ENCODE data around the gene EIF4G3. TPM values are rescaled to one million over a fixed set of nuclear protein-coding genes. Genes with fewer than 3 reads are reported as not detected.

Gene EIF4G3
- polyA plus RNA-seq, 3 donors, result 5.1 to 34.2 (median 5.8) TPM

DNA sequence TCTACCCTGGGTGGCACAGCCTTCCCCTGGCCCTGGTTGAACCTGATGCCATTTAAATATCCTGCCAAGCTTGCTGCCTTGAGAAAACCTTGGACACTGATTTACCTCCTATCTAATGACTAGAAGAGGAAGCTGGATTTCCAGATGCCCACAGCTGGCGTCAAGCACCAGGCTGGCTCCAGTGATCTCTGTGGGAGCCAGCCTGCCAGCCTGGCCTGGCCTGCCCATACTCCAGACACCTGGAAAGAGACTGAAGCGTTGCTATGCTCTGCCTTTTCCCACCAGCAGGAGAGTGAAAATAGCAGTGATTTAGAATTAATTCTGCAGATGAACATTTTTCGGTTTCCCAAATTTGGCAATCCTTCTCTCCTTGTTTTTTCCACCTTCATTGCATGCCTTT, 11.5 kb upstream of the EIF4G3 start:
- no peaks in the 10 kb centered on the region for H3K79me2 ChIP-seq (ENCODE audit: insufficient read depth, low read length)
- TF ChIP-seq, protein P1, sequence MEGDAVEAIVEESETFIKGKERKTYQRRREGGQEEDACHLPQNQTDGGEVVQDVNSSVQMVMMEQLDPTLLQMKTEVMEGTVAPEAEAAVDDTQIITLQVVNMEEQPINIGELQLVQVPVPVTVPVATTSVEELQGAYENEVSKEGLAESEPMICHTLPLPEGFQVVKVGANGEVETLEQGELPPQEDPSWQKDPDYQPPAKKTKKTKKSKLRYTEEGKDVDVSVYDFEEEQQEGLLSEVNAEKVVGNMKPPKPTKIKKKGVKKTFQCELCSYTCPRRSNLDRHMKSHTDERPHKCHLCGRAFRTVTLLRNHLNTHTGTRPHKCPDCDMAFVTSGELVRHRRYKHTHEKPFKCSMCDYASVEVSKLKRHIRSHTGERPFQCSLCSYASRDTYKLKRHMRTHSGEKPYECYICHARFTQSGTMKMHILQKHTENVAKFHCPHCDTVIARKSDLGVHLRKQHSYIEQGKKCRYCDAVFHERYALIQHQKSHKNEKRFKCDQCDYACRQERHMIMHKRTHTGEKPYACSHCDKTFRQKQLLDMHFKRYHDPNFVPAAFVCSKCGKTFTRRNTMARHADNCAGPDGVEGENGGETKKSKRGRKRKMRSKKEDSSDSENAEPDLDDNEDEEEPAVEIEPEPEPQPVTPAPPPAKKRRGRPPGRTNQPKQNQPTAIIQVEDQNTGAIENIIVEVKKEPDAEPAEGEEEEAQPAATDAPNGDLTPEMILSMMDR (IDR thresholded peaks at IDR 0.05), result no peak
- H3K9me3 ChIP-seq (replicated peaks in 1 of 2; ENCODE audit: control insufficient read depth in 1 of 2, insufficient read depth in 1 of 2, low read length in 2 of 2), result no peaks in the 10 kb centered on the region
- WGBS (ENCODE audit: insufficient coverage), result 60% methylated on average over 1 of the region's 3 CpGs
- H2AFZ ChIP-seq (ENCODE audit: insufficient read depth, low read depth, low read length, poor library complexity, severe bottlenecking), result no peak overlapping the region
- H3K4me2 ChIP-seq (replicated peaks; ENCODE audit: extremely low read depth, low read length, poor library complexity, severe bottlenecking), result no peak overlapping the region
- Mint-ChIP-seq H3K4me1 (peaks cover 24% of the 10 kb centered on the region), H3K4me3 (no peak overlapping the region), H3K36me3 (no peaks in the 10 kb centered on the region), H3K27ac (no peak overlapping the region), H3K9me3 (peaks cover 0 to under 1% (median 0%) of the 10 kb centered on the region in 7 donors), H3K27me3 (ENCODE audit: low read depth in 3 of 3) (peaks cover 2 to 7% (median 3%) of the 10 kb centered on the region in 3 donors)
- intact Hi-C loops (cut with micrococcal nuclease), result no loop called here
- no peak overlapping the region for H3K9ac ChIP-seq (ENCODE audit: insufficient read depth, low read length, poor library complexity, severe bottlenecking)
- H3K4me1 ChIP-seq (ENCODE audit: control insufficient read depth in 1 of 2, insufficient read depth in 2 of 2, low read length in 2 of 2), result peaks cover 17 to 18% of the 10 kb centered on the region in 2 donors
- no peaks in the 10 kb centered on the region for H3K36me3 ChIP-seq (replicated peaks in 1 of 2; ENCODE audit: control insufficient read depth in 1 of 2, insufficient read depth in 2 of 2, low read length in 2 of 2)
- no peaks in the 10 kb centered on the region for H4K20me1 ChIP-seq (ENCODE audit: insufficient read depth, low read length)
- H3K27ac ChIP-seq (ENCODE audit: low read depth in 1 of 2, low read length in 2 of 2), result no peak overlapping the region
- DNase-seq, result no peak
- H3K27me3 ChIP-seq (ENCODE audit: control insufficient read depth in 2 of 2, insufficient read depth in 2 of 2, low read length in 2 of 2), result no peaks in the 10 kb centered on the region
- H3K4me3 ChIP-seq (replicated peaks in 1 of 3; ENCODE audit: low read depth in 2 of 3, low read length in 3 of 3), result no peak overlapping the region

DNA sequence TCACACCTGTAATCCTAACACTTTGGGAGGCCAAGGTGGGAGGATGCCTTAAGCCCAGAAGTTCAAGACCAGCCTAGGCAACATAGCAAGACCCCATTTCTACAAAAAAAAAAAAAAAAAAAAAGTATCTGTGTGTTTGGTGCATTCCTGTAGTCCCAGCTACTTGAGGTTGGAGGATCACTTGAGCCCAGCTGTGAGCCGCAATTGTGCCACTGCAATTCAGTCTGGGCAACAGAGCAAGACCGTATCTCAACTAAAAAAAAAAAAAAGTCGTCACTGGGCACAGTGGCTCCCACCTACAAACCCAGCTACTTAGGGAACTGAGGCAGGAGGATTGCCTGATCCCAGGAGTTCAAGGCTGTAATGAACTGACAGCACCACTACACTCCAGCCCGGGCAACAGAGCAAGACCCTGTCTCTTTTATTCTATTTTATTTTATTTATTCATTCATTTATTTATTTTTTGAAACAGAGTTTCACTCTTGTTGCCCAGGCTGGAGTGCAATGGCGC, 8.6 kb upstream of the EIF4G3 start:
- TF ChIP-seq, protein P1 (IDR thresholded peaks at IDR 0.05), result no peak
- no peak overlapping the region for H3K27ac Mint-ChIP-seq
- H3K27ac ChIP-seq (ENCODE audit: low read depth in 1 of 2, low read length in 2 of 2), result no peak overlapping the region
- H3K4me3 ChIP-seq (replicated peaks in 1 of 3; ENCODE audit: low read depth in 2 of 3, low read length in 3 of 3), result no peak overlapping the region
- no peak overlapping the region for H3K4me3 Mint-ChIP-seq
- intact Hi-C loops (cut with micrococcal nuclease), result no loop called here
- peaks cover 0 to 1% (median 0%) of the 10 kb centered on the region in 3 donors for H3K27me3 Mint-ChIP-seq (ENCODE audit: low read depth in 3 of 3)
- no peaks in the 10 kb centered on the region for H3K9me3 ChIP-seq (replicated peaks in 1 of 2; ENCODE audit: control insufficient read depth in 1 of 2, insufficient read depth in 1 of 2, low read length in 2 of 2)
- peaks cover 0 to 5% (median 0%) of the 10 kb centered on the region in 7 donors for H3K9me3 Mint-ChIP-seq
- peaks cover 29% of the 10 kb centered on the region for H3K4me1 Mint-ChIP-seq
- H3K79me2 ChIP-seq (ENCODE audit: insufficient read depth, low read length), result no peaks in the 10 kb centered on the region
- no peaks in the 10 kb centered on the region for H3K36me3 ChIP-seq (replicated peaks in 1 of 2; ENCODE audit: control insufficient read depth in 1 of 2, insufficient read depth in 2 of 2, low read length in 2 of 2)
- H4K20me1 ChIP-seq (ENCODE audit: insufficient read depth, low read length), result no peaks in the 10 kb centered on the region
- no peak for DNase-seq
- 100% methylated on average over 1 of the region's 5 CpGs for WGBS (ENCODE audit: insufficient coverage)
- no peaks in the 10 kb centered on the region for H3K36me3 Mint-ChIP-seq
- H3K4me1 ChIP-seq (ENCODE audit: control insufficient read depth in 1 of 2, insufficient read depth in 2 of 2, low read length in 2 of 2), result peaks cover 29 to 32% of the 10 kb centered on the region in 2 donors
- H3K27me3 ChIP-seq (ENCODE audit: control insufficient read depth in 2 of 2, insufficient read depth in 2 of 2, low read length in 2 of 2), result no peaks in the 10 kb centered on the region
- H2AFZ ChIP-seq (ENCODE audit: insufficient read depth, low read depth, low read length, poor library complexity, severe bottlenecking), result no peak overlapping the region
- H3K9ac ChIP-seq (ENCODE audit: insufficient read depth, low read length, poor library complexity, severe bottlenecking), result no peak overlapping the region
- no peak overlapping the region for H3K4me2 ChIP-seq (replicated peaks; ENCODE audit: extremely low read depth, low read length, poor library complexity, severe bottlenecking)
